Femur (tissue), 1 donor: Measurements from ENCODE around the gene TTC13.

Experiments used
- DNase-seq: peaks from one replicate; pipeline ENCODE4 v3.0.0-alpha.2; 2017

Gene TTC13

GRCh38 chr1:230940848-230941247, 37.8 kb downstream of the TTC13 start:
- DNase-seq, result no peak

DNA sequence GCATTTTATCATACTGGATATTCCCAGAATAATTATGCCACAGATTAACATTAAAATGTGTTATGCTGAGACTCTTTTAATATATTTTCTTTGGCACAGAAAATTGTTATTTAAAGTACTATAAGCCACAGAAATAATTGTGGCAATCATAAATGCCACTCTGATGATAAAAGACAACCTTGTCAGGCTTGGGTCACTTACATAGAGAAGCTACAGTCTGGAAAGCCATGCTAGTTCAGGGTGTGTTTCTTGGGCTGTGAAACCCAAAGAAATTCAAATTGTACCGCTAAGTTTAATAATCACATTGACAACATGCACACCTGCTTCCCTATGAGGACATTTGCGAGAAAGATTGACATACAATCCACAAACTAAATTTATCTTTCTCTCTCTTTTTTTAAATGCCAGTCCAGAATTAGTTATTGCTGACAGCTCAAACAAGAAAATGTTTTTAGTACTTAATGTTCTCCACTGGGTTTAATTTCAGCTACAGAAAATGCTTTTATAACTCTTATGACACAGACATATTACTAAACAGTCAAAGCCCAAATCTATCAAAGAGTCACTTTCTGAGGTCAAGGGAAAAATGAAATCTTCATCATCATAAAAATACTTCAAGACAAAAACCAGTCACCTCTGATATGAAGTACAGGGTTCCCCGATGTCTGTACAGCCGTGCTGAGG, 38.7 kb downstream of the TTC13 start:
- DNase-seq, result no peak

GRCh38 chr1:230938924-230939368, 39.7 kb downstream of the TTC13 start:
- no peak for DNase-seq

- no peak for DNase-seq
These were observed 41.3 kb downstream of the TTC13 start for GRCh38 chr1:230937371-230937770.

DNA sequence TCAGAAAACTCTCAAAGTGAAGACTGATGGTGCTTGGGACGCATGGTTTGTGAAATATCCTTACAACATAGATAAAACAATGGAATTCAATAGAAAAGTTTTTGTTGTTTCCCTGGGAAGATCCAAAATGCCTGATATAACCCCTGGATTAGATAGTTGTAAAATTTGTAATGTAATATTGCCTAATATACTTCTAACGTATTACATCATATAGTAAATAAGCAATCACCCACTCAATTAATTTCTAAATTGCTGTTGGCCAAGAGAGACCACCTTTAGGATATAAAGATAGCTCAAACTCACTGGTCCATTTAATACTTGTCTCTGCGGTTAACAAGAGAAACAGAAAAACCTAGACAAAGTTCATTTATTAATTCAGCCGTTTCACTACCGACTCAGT, 42.2 kb downstream of the TTC13 start:
- DNase-seq, result no peak

GRCh38 chr1:230935852-230936251, 42.8 kb downstream of the TTC13 start:
- DNase-seq, result no peak

DNA sequence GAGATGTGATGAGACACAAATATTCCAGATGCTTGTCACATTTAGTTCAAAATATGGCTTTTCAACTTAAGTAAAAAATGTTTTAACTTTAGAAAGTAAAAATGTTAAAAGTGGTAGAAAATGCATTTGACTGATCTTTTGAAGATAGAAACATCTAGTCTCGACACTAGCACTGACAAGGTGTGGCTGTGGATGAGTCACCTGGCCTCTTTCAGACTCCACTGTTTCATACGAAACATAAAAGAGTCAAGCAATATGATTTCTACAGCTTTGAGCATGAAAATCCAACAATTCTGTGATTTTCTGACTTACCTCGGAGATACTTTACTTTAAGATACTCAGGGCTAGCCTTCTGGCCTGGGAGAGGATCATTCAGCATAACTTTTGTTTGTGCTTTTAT, 47.7 kb downstream of the TTC13 start:
- no peak for DNase-seq

- no peak for DNase-seq
These were observed 52.5 kb downstream of the TTC13 start for GRCh38 chr1:230926182-230926581.

DNA sequence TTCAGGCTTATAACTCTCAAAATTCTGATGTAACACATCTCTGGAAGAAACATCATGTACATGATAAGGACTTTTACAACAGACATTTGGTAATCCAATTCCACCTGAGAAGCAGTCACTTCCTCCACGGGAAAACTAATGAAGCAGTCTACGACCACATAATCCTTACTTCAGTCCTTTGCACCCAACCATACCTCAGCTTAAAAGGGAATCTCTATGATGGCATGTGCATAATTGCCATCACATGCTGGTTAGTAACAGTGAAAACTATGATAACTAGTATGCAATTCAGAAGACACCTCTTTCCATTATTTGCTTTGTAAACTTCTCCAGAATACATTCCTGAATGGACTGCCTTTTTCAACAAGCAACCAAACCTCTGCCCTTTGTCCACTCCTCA, 53.1 kb downstream of the TTC13 start:
- DNase-seq, result no peak

DNA sequence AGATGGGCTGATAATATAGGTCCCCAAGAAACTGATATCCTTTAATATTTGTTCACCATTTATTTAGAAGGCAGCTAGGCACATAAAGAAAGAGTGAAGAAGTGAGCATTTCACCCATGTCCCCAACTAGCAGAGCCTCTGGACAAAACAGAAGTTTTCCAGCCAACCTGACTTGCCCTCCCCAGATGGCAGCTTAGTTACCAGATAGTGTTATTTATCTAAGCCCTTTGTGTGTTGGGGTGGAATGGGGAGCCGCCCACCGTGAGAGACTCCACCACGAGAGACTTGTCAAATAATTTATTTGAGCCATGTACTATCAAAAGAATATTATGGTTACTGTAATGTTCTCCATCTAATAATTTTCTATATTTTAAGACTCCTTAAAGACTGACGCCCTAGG, 55.5 kb downstream of the TTC13 start:
- DNase-seq, result no peak

- no peak for DNase-seq
These were observed 56.0 kb downstream of the TTC13 start for GRCh38 chr1:230922620-230923019.

- no peak for DNase-seq
These were observed 59.5 kb downstream of the TTC13 start for GRCh38 chr1:230919207-230919606.

DNA sequence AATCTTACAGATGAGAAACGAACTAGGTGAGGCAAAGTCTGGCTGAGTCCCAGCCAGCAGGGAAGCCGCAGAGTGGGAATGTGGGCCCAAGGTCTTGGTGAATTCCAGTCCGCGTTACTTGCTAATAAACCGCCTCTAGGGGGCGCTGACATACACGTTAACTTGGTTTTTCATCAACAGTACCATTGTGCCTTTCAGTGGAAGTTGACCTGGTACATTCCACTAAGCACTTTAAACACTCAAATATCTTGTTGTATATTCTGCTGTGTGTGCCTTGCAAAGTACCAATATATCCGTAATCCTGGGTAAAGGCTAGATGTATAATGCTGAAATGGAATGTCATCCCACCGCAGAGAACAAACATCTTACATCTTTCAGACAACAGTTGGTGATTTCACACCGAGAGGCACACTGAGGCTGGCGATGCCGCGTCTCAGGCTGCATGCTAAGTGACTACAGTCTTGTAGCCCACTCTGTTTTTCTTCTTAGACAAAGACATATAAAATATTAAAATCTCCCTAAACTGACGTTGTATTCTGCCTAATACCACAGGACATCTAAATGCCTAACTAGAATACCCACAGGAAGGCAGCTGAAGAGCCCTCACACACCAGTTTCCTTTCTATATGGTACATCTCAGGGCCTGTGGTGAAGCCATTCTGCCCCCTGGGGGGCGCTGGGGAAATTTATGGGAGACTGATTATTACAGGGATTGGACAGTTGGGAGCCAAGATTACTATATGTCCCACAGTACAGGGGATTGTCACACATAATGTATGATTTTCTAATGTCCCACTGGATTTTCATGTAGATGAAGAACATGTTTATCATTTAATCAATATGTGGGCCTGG, 61.2 kb downstream of the TTC13 start:
- peak; percentile 79 for DNase-seq

DNA sequence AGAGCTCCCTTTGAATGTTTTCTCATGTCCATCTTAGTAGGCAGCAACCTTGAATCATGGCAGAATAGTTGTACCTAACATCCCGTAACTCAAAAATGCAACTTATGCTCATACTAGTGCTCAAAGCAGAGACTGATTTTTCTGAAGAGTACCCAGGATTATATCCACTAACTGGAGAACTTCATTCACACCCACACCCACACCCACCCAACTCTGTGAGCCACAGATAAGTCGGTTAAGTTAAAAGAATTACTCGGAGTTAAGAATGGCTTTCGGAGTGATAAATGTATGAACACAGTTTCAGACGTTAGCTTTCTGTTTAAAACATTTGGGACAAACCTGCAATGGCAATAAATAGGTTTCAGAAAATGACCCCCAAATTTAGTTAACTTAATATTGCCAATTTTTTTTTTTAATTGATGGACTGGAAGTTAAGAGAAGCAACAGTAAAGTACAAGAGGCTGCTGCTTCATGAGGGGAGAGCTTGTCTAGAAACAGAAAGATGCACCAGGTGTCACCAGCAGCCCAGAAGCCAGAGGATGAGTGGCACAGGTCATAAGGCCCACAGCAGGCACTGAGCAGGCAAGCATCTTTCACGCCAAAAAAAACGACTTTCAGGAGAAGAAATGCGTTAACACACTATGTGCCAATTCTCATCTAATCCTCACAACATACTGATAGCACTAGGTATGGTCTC, 61.9 kb downstream of the TTC13 start:
- DNase-seq, result no peak

DNA sequence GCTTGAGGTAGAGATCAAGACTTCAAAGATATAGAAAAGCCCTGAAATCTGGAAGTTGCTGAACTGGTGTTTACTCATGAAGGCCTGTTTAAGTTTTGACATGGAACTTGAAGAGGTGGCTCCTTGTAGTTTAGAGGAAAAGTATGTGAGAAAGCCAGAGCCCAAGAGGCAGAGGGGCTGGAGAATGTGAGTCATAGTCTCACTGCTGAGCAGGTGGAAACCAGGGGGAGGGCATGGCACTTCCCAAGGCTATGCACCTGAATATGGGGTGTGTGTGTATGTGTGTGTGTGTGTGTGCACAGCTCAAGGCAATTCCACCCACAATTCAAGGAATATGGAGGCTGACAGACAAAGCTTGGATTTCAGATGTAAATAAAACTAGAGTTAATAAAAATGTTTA, 63.6 kb downstream of the TTC13 start:
- no peak for DNase-seq

GRCh38 chr1:230913496-230913895, 65.2 kb downstream of the TTC13 start:
- no peak for DNase-seq

GRCh38 chr1:230910755-230911117, 67.9 kb downstream of the TTC13 start:
- DNase-seq, result no peak

GRCh38 chr1:230909974-230910754, 68.5 kb downstream of the TTC13 start:
- DNase-seq, result peak; percentile 47

- DNase-seq, result no peak
These were observed 71.0 kb downstream of the TTC13 start for GRCh38 chr1:230907472-230908205.

GRCh38 chr1:230906226-230906625, 72.4 kb downstream of the TTC13 start:
- DNase-seq, result no peak

DNA sequence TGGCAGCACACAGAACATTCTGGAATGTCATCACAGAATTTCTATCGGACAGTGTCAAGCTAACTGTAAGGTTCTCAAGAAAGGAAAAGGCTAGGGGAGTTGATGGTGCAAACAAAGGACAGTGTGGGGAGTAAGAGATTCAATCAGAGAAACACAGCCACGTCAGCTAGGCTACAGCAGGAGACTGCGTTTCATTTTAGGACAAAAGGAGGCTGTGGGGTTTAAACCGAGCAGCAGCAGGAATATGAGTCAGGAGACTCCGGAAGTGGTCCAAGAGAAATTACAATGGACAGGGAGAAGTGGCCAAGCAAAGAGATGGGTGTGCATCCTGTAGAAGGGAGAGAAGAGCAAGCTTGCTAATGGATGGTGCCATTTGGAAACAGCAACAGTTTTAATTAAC, 72.9 kb downstream of the TTC13 start:
- no peak for DNase-seq

DNA sequence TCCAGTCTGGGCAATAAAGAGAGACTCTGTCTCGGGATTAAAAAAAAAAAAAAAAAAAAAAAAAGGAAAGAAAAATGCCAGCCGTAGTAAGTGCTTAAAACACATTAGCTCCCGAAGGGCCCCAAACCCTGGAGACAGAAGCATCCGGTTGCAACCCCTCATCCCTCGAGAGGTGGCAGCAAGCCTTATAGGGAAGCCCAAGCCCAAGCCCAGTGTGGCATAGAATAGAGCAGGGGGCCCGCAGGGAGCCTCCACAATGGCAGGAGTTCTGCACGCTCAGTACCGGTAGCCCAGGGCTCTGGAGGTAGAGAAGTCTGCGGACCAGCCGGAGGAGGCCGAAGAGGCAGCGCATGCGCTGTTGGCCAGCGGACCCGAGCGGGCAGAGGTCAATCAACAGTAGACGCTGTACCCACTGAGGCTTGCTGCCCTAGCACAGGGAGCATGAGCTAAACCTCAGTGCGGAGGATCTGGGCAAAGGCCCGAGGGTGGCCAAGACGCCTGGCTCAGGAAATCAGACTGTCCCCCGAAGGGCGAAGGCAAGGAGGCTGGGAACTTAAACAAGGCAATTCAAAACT, 76.2 kb downstream of the TTC13 start:
- DNase-seq, result no peak
